K562 (cell line): ENCODE results near the gene HES3. TPM values are rescaled to one million over a fixed set of nuclear protein-coding genes. Genes with fewer than 3 reads are reported as not detected.

Experiments used
- CHD1 ChIP-seq: fragments of 200-600 bp; sonication (generic); IDR thresholded peaks from one replicate; pipeline ENCODE4 v1.6.1; 2012; ENCODE audit warnings: mild to moderate bottlenecking, moderate library complexity, low read length, inconsistent platforms
- MCM2 ChIP-seq: fragments of 450-650 bp; IDR thresholded peaks from 2 replicates; pipeline ENCODE4 v1.6.1; 2017; ENCODE audit warnings: low read depth, mild to moderate bottlenecking
- NBN ChIP-seq: fragments of 450-650 bp; IDR thresholded peaks from 2 replicates; pipeline ENCODE4 v1.6.1; 2016; ENCODE audit warnings: low read depth, mild to moderate bottlenecking
- NFYB ChIP-seq: IDR thresholded peaks from 2 replicates; pipeline ENCODE4 v1.6.1; 2011; ENCODE audit warnings: mild to moderate bottlenecking, moderate library complexity; ENCODE audit not compliant: insufficient read length; ENCODE audit errors: extremely low read depth
- NR3C1 ChIP-seq: sonication (generic); formaldehyde crosslinking; IDR thresholded peaks from 2 replicates; pipeline ENCODE4 v1.8.1; 2022; ENCODE audit warnings: missing genetic modification reagents
- RBM39 ChIP-seq: fragments of 200-400 bp; formaldehyde crosslinking; optimal IDR thresholded peaks from 2 replicates; pipeline ENCODE3; 2018; ENCODE audit warnings: low read depth, low read length
- SNRNP70 ChIP-seq: fragments of 200-400 bp; formaldehyde crosslinking; optimal IDR thresholded peaks from 2 replicates; pipeline ENCODE3; 2017; ENCODE audit warnings: low read depth, low read length
- ZFX ChIP-seq: sonication (generic); formaldehyde crosslinking; IDR thresholded peaks from 2 replicates; pipeline ENCODE4 v1.8.0; 2022; ENCODE audit warnings: mild to moderate bottlenecking, missing genetic modification reagents, moderate library complexity
- polyA plus RNA-seq, 8 experiments: library from polyadenylated mRNA; depleted of rRNA in 4 of 8; stranded (reverse) in 5 of 8; unstranded in 3 of 8; fragments of >200 nt; fragmentation: Nextera tagmentation in 2 of 8; fragmentation: Illumina TruSeq in 1 of 8; extraction: Ambion mirVana in 2 of 8; extraction: Trizol in 1 of 8; gene quantifications; 2 replicates each; pipeline versions ENCODE4 v1.2.1 to v1.2.3, GENCODE V29; 2011 to 2014; ENCODE audit warnings: inconsistent platforms in 1 of 8, missing spikeins in 1 of 8
- total RNA-seq, 7 experiments: library from RNA; depleted of rRNA in 6 of 7; stranded (reverse); fragments of >200 nt in 6 of 7; fragmentation: Illumina TruSeq in 2 of 7; extraction: Trizol in 2 of 7; gene quantifications; 2 replicates each; pipeline versions ENCODE4 v1.2.1 to v1.2.3, GENCODE V29; 2011 to 2021; ENCODE audit warnings: low replicate concordance in 1 of 7
- TF ChIP-seq, protein P1 (sequence below), 2 experiments: IDR thresholded peaks in 1 of 2; conservative IDR thresholded peaks in 1 of 2; 2 replicates each; pipeline ENCODE4 v1.6.1; 2016; ENCODE audit warnings: low read depth in 2 of 2, mild to moderate bottlenecking in 1 of 2, missing compliant biosample characterization in 1 of 2, missing genetic modification characterization in 1 of 2, moderate library complexity in 1 of 2
- TF ChIP-seq, protein P2 (sequence below): sonication (generic); formaldehyde crosslinking; IDR thresholded peaks from 2 replicates; pipeline ENCODE4 v1.4.0; 2020; ENCODE audit warnings: mild to moderate bottlenecking, missing genetic modification reagents
- TF ChIP-seq, protein P3 (sequence below): fragments of 450-650 bp; formaldehyde crosslinking; IDR thresholded peaks from 2 replicates; pipeline ENCODE4 v1.4.0; 2022; ENCODE audit warnings: mild to moderate bottlenecking, moderate library complexity
- TF ChIP-seq, protein P4 (sequence below), 2 experiments: fragments of 450-650 bp; IDR thresholded peaks; 2 replicates each; pipeline ENCODE4 v1.6.1; 2016; ENCODE audit warnings: mild to moderate bottlenecking in 2 of 2, borderline replicate concordance in 1 of 2, low read depth in 1 of 2, moderate library complexity in 1 of 2

The HES3 gene
- total and polyA plus RNA-seq, 9 of the 15 experiments (the other 6 are each of a cell fraction or from before 2014, with no cell fraction given) = not detected

DNA sequence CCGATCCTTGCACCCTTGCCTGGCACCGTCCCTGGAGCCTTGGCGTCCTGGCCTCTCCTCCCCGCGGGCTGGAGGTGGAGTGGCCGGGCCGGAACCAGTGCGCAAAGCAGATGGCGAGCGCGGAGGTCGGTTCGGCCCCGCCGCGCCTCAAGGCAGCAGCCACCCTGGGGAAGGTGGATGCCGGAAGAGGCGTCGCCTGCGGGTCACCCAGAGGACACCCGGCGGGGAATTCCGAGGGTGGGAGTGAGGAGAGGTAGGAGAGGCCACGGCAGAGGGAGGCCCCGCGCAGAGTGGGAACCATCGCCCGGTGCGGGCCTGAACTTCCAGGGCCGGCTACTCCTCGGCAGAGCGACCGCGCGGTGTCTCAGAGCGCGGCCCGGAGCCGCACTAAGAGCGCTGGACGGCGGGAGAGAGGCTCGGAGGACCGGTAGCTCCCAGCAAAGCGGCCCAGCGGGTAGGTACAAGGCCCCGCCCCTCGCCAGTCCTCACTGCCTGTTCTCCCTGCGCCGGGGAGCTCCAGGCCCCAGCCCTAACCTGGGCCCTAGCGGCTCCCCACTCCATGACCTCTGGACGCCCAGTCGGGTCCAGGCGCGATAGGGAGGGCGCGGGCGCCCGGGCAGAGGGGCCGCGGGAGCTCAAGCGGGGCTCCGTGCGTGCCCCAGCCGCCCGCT, 38.0 kb upstream of the HES3 start, which contains the start of gene RNF207 (continued):
- no peak for TF ChIP-seq SNRNP70
- no peak; the same call in 1 of the 2 replicates for TF ChIP-seq NR3C1 (CRISPR knock-in tag)
- TF ChIP-seq NBN = no peak
- TF ChIP-seq, protein P1, sequence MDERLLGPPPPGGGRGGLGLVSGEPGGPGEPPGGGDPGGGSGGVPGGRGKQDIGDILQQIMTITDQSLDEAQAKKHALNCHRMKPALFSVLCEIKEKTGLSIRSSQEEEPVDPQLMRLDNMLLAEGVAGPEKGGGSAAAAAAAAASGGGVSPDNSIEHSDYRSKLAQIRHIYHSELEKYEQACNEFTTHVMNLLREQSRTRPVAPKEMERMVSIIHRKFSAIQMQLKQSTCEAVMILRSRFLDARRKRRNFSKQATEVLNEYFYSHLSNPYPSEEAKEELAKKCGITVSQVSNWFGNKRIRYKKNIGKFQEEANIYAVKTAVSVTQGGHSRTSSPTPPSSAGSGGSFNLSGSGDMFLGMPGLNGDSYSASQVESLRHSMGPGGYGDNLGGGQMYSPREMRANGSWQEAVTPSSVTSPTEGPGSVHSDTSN (CRISPR knock-in tag; IDR thresholded peaks at IDR 0.05; ENCODE audit: low read depth) = no peak
- TF ChIP-seq, protein P1 (tag; conservative IDR thresholded peaks at IDR 0.05; ENCODE audit: low read depth) = no peak
- peak; percentile 93 for TF ChIP-seq ZFX (CRISPR knock-in tag)
- TF ChIP-seq, protein P2, sequence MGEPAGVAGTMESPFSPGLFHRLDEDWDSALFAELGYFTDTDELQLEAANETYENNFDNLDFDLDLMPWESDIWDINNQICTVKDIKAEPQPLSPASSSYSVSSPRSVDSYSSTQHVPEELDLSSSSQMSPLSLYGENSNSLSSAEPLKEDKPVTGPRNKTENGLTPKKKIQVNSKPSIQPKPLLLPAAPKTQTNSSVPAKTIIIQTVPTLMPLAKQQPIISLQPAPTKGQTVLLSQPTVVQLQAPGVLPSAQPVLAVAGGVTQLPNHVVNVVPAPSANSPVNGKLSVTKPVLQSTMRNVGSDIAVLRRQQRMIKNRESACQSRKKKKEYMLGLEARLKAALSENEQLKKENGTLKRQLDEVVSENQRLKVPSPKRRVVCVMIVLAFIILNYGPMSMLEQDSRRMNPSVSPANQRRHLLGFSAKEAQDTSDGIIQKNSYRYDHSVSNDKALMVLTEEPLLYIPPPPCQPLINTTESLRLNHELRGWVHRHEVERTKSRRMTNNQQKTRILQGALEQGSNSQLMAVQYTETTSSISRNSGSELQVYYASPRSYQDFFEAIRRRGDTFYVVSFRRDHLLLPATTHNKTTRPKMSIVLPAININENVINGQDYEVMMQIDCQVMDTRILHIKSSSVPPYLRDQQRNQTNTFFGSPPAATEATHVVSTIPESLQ (CRISPR knock-in tag) = no peak
- TF ChIP-seq, protein P3, sequence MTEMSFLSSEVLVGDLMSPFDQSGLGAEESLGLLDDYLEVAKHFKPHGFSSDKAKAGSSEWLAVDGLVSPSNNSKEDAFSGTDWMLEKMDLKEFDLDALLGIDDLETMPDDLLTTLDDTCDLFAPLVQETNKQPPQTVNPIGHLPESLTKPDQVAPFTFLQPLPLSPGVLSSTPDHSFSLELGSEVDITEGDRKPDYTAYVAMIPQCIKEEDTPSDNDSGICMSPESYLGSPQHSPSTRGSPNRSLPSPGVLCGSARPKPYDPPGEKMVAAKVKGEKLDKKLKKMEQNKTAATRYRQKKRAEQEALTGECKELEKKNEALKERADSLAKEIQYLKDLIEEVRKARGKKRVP = no peak
- no peak for TF ChIP-seq MCM2
- no peak for TF ChIP-seq CHD1
- no peak for TF ChIP-seq NFYB
- TF ChIP-seq RBM39 = no peak
- TF ChIP-seq, protein P4, sequence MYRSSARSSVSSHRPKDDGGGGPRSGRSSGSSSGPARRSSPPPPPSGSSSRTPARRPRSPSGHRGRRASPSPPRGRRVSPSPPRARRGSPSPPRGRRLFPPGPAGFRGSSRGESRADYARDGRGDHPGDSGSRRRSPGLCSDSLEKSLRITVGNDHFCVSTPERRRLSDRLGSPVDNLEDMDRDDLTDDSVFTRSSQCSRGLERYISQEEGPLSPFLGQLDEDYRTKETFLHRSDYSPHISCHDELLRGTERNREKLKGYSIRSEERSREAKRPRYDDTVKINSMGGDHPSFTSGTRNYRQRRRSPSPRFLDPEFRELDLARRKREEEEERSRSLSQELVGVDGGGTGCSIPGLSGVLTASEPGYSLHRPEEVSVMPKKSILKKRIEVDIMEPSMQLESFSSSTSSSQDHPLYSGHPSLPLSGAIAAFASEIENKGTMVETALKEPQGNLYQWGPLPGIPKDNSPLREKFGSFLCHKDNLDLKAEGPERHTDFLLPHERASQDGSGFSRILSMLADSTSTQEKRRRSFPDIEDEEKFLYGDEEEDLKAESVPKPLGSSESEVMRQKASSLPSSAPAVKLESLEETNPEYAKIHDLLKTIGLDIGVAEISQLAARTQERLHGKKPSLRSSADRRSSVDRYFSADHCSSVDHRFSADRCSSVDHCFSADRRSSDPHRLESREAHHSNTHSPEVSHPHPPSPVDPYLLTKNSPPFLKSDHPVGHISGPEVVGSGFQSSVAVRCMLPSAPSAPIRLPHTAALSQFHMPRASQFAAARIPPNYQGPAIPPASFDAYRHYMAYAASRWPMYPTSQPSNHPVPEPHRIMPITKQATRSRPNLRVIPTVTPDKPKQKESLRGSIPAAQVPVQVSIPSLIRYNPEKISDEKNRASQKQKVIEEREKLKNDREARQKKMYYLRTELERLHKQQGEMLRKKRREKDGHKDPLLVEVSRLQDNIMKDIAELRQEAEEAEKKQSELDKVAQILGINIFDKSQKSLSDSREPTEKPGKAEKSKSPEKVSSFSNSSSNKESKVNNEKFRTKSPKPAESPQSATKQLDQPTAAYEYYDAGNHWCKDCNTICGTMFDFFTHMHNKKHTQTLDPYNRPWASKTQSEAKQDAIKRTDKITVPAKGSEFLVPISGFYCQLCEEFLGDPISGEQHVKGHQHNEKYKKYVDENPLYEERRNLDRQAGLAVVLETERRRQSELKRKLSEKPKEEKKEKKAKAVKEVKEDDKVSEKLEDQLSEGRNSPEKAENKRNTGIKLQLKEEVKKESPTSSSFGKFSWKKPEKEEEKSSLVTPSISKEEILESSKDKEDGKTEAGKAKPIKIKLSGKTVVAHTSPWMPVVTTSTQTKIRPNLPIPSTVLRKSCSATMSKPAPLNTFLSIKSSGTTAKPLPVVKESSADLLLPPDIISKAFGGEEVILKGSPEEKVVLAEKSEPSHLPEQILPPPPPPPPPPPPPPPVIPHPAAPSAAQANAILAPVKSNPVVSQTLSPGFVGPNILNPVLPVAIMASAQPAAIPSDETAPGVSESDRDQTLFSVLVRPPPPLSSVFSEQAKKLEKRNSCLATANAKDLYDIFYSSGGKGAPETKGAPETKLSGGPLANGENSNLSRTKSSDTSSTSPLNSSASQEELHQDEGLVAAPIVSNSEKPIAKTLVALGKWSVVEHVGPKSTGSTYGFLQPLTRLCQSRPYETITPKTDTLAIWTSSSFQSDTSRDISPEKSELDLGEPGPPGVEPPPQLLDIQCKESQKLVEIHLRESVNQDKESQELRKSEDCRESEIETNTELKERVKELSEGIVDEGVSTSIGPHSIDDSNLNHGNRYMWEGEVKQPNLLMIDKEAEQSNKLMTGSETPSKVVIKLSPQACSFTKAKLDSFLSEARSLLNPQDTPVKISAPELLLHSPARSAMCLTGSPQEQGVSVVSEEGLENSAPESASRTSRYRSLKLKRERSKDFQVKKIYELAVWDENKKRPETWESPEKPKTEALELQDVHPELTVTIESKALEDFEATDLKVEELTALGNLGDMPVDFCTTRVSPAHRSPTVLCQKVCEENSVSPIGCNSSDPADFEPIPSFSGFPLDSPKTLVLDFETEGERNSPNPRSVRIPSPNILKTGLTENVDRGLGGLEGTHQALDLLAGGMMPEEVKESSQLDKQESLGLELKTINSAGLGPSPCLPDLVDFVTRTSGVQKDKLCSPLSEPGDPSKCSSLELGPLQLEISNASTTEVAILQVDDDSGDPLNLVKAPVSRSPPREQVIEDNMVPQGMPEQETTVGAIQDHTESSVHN (IDR thresholded peaks at IDR 0.05; ENCODE audit: borderline replicate concordance in 1 of 2, low read depth in 1 of 2) = no peak
